H1 (cell line): ENCODE results near the gene RHBDD1. TPM values are rescaled to one million over a fixed set of nuclear protein-coding genes. Genes with fewer than 3 reads are reported as not detected.

Source experiments
- CTCF ChIA-PET: fragments of 300-600 bp; sonication (Branson Sonifier 250); formaldehyde crosslinking; loops from one replicate; lab custom pipeline; 2021; ENCODE audit not compliant: partially characterized antibody; lab: Charles Lee
- POLR2A ChIA-PET: fragments of 300-600 bp; sonication (Branson Sonifier 250); formaldehyde crosslinking; loops from one replicate; lab custom pipeline; 2021; ENCODE audit warnings: inconsistent platforms; ENCODE audit not compliant: partially characterized antibody; lab: Charles Lee
- DNase-seq, 2 experiments: peaks; one replicate each; pipeline versions ENCODE4 v3.0.0 to v3.0.0-alpha.2; 2010 to 2022; ENCODE audit warnings: low spot score in 2 of 2, low read depth in 1 of 2, mixed read lengths in 1 of 2
- FAIRE-seq: peaks from 2 replicates; lab custom pipeline; 2011; peaks lifted over from hg19 to GRCh38; lab: Jason Lieb, UNC
- H2AFZ ChIP-seq: 2 replicates; pipeline ENCODE4 v1.8.1; 2012; ENCODE audit warnings: low read length, inconsistent platforms
- H2AK5ac ChIP-seq: 2 replicates; pipeline ENCODE4 v1.6.1; 2013; ENCODE audit warnings: low read depth, low read length
- H2BK120ac ChIP-seq: replicated peaks from 2 replicates; pipeline ENCODE3; 2013; ENCODE audit warnings: low read depth, low read length, inconsistent platforms
- H2BK12ac ChIP-seq: 2 replicates; pipeline ENCODE4 v1.6.1; 2013; ENCODE audit warnings: low read depth, low read length
- H2BK15ac ChIP-seq: 2 replicates; pipeline ENCODE4 v1.6.1; 2013; ENCODE audit warnings: low read length
- H2BK20ac ChIP-seq: 2 replicates; pipeline ENCODE4 v1.6.1; 2013; ENCODE audit warnings: low read length
- H2BK5ac ChIP-seq: 2 replicates; pipeline ENCODE4 v1.6.1; 2013; ENCODE audit warnings: low read depth, low read length
- H3K14ac ChIP-seq: 2 replicates; pipeline ENCODE4 v1.6.1; 2013; ENCODE audit warnings: inconsistent platforms; ENCODE audit not compliant: insufficient read length
- H3K18ac ChIP-seq: 2 replicates; pipeline ENCODE4 v1.6.1; 2013; ENCODE audit warnings: low read length; ENCODE audit errors: extremely low read depth
- H3K23ac ChIP-seq: 2 replicates; pipeline ENCODE4 v1.6.1; 2013; ENCODE audit warnings: inconsistent platforms; ENCODE audit not compliant: insufficient read length
- H3K23me2 ChIP-seq: 2 replicates; pipeline ENCODE4 v1.6.1; 2013; ENCODE audit warnings: low read depth, low read length
- H3K27ac ChIP-seq: 2 replicates; pipeline ENCODE4 v1.6.1; 2011; ENCODE audit warnings: low read depth, low read length, inconsistent platforms
- H3K27me3 ChIP-seq, 4 experiments: replicated peaks in 1 of 4; 1 replicate in 1 of 4; 2 replicates in 3 of 4; pipeline versions ENCODE4 v1.6.1 to v1.8.1; 2011 to 2013; ENCODE audit warnings: low read length in 3 of 4, mild to moderate bottlenecking in 3 of 4, inconsistent platforms in 2 of 4, mixed read lengths in 2 of 4, moderate library complexity in 1 of 4; ENCODE audit not compliant: control insufficient read depth in 3 of 4, insufficient read depth in 3 of 4; ENCODE audit errors: extremely low read depth in 1 of 4
- H3K36me3 ChIP-seq, 4 experiments: 2 replicates each; pipeline versions ENCODE4 v1.6.1 to v1.8.1; 2011 to 2013; ENCODE audit warnings: mild to moderate bottlenecking in 4 of 4, low read length in 3 of 4, moderate library complexity in 2 of 4, control low read depth in 1 of 4, inconsistent platforms in 1 of 4; ENCODE audit not compliant: insufficient read depth in 4 of 4, control insufficient read depth in 2 of 4
- H3K4ac ChIP-seq: replicated peaks from 2 replicates; pipeline ENCODE3; 2013; ENCODE audit warnings: low read length, low read depth, mixed read lengths, inconsistent platforms; ENCODE audit not compliant: insufficient read length
- H3K4me1 ChIP-seq, 4 experiments: replicated peaks in 1 of 4; 1 replicate in 1 of 4; 2 replicates in 3 of 4; pipeline versions ENCODE4 v1.6.1 to v1.8.1; 2011 to 2013; ENCODE audit warnings: low read length in 3 of 4, inconsistent platforms in 2 of 4, mixed read lengths in 1 of 4; ENCODE audit not compliant: insufficient read depth in 4 of 4, control insufficient read depth in 3 of 4
- H3K4me2 ChIP-seq, 2 experiments: 2 replicates each; pipeline versions ENCODE4 v1.6.1 to v1.8.1; 2011 to 2013; ENCODE audit warnings: low read depth in 2 of 2, low read length in 2 of 2, control low read depth in 1 of 2, inconsistent platforms in 1 of 2, mild to moderate bottlenecking in 1 of 2; ENCODE audit not compliant: insufficient read depth in 1 of 2
- H3K4me3 ChIP-seq, 4 experiments: fragments of 200-600, 300-600 bp in 1 of 4; sonication (generic), shearing (Covaris generic), sonication (Bioruptor Twin) in 1 of 4; 2 replicates each; pipeline versions ENCODE4 v1.5.1 to v1.8.1; 2011 to 2016; ENCODE audit warnings: low read length in 4 of 4, low read depth in 3 of 4, control low read depth in 2 of 4, inconsistent platforms in 2 of 4, mild to moderate bottlenecking in 2 of 4, mixed read lengths in 1 of 4, moderate library complexity in 1 of 4; ENCODE audit not compliant: insufficient read depth in 2 of 4; ENCODE audit errors: extremely low read depth in 1 of 4
- H3K56ac ChIP-seq: replicated peaks from 2 replicates; pipeline ENCODE3; 2013; ENCODE audit warnings: low read depth, mild to moderate bottlenecking, mixed read lengths, low read length, inconsistent platforms; ENCODE audit not compliant: insufficient read length
- H3K79me1 ChIP-seq: 2 replicates; pipeline ENCODE4 v1.6.1; 2013; ENCODE audit warnings: low read depth, low read length, control low read depth
- H3K79me2 ChIP-seq, 2 experiments: 2 replicates each; pipeline versions ENCODE4 v1.6.1 to v1.8.1; 2012 to 2013; ENCODE audit warnings: low read length in 2 of 2, mild to moderate bottlenecking in 2 of 2, inconsistent platforms in 1 of 2; ENCODE audit not compliant: insufficient read depth in 2 of 2, control insufficient read depth in 1 of 2
- H3K9ac ChIP-seq, 4 experiments: replicated peaks in 1 of 4; 1 replicate in 1 of 4; 2 replicates in 3 of 4; pipeline versions ENCODE4 v1.6.1 to v1.8.1; 2011 to 2013; ENCODE audit warnings: low read depth in 3 of 4, low read length in 3 of 4, control low read depth in 2 of 4, mild to moderate bottlenecking in 2 of 4, moderate library complexity in 2 of 4, inconsistent platforms in 1 of 4; ENCODE audit errors: extremely low read depth in 1 of 4
- H3K9me3 ChIP-seq, 2 experiments: 2 replicates each; pipeline versions ENCODE4 v1.6.1 to v1.8.1; 2012 to 2013; ENCODE audit warnings: mild to moderate bottlenecking in 2 of 2, moderate library complexity in 2 of 2, control low read depth in 1 of 2, inconsistent platforms in 1 of 2, low read depth in 1 of 2, low read length in 1 of 2, mixed read lengths in 1 of 2; ENCODE audit not compliant: insufficient read depth in 2 of 2
- H4K20me1 ChIP-seq, 2 experiments: replicated peaks in 1 of 2; 2 replicates each; pipeline versions ENCODE3 to v1.8.1; 2011 to 2013; ENCODE audit warnings: inconsistent platforms in 2 of 2, low read length in 2 of 2, mild to moderate bottlenecking in 1 of 2; ENCODE audit not compliant: insufficient read depth in 2 of 2, control insufficient read depth in 1 of 2
- H4K5ac ChIP-seq: 2 replicates; pipeline ENCODE4 v1.6.1; 2013; ENCODE audit warnings: low read length, low read depth, mixed read lengths, inconsistent platforms; ENCODE audit not compliant: insufficient read length
- H4K8ac ChIP-seq: 2 replicates; pipeline ENCODE4 v1.8.0; 2013; ENCODE audit warnings: mild to moderate bottlenecking, moderate library complexity, low read length, inconsistent platforms; ENCODE audit not compliant: insufficient read depth; ENCODE audit errors: extremely low read depth
- H4K91ac ChIP-seq: replicated peaks from 2 replicates; pipeline ENCODE3; 2013; ENCODE audit warnings: low read length, mixed read lengths, inconsistent platforms; ENCODE audit not compliant: insufficient read length
- BACH1 ChIP-seq: IDR thresholded peaks from 2 replicates; pipeline ENCODE4 v1.6.1; 2012; ENCODE audit warnings: low read length, improper control_type of control experiment
- CHD1 ChIP-seq: IDR thresholded peaks from 2 replicates; pipeline ENCODE4 v1.6.1; 2012; ENCODE audit warnings: low read depth, low read length, improper control_type of control experiment
- CTBP2 ChIP-seq: IDR thresholded peaks from 2 replicates; pipeline ENCODE4 v1.7.0; 2011; ENCODE audit warnings: borderline replicate concordance, mild to moderate bottlenecking, moderate library complexity, mixed read lengths, low read length; ENCODE audit not compliant: insufficient read depth, insufficient read length
- E2F6 ChIP-seq: IDR thresholded peaks from 2 replicates; pipeline ENCODE4 v1.6.1; 2012; ENCODE audit warnings: inconsistent platforms
- EGR1 ChIP-seq: IDR thresholded peaks from 2 replicates; pipeline ENCODE4 v1.6.1; 2011; ENCODE audit warnings: low read depth, low read length, borderline replicate concordance
- HDAC6 ChIP-seq: IDR thresholded peaks from one replicate; pipeline ENCODE4 v1.7.1; 2012; ENCODE audit warnings: low read depth, mild to moderate bottlenecking, inconsistent platforms, low read length, moderate library complexity
- KDM1A ChIP-seq: fragments of 200-600, 300-600 bp; sonication (generic); IDR thresholded peaks from 2 replicates; pipeline ENCODE4 v1.7.1; 2016; ENCODE audit warnings: mild to moderate bottlenecking, low read length, borderline replicate concordance
- POLR2AphosphoS5 ChIP-seq: IDR thresholded peaks from 2 replicates; pipeline ENCODE4 v1.6.1; 2011; ENCODE audit warnings: low read depth, low read length
- POU5F1 ChIP-seq: IDR thresholded peaks from 2 replicates; pipeline ENCODE4 v1.6.1; 2011; ENCODE audit warnings: low read depth, mild to moderate bottlenecking, low read length, moderate library complexity
- RNF2 ChIP-seq: fragments of 200-900, 300-1000 bp; sonication (generic); IDR thresholded peaks from 2 replicates; pipeline ENCODE4 v1.7.1; 2016; ENCODE audit warnings: borderline replicate concordance, low read depth, mild to moderate bottlenecking, antibody characterized with exemption, low read length; ENCODE audit not compliant: poor library complexity, severe bottlenecking; ENCODE audit errors: missing control alignments
- SAP30 ChIP-seq: fragments of 300-600 bp; sonication (generic); IDR thresholded peaks from 2 replicates; pipeline ENCODE4 v1.7.1; 2012; ENCODE audit warnings: low read length, moderate library complexity, mild to moderate bottlenecking, inconsistent platforms; ENCODE audit not compliant: insufficient read depth, insufficient replicate concordance
- SUZ12 ChIP-seq: fragments of 200-600 bp; sonication (generic); IDR thresholded peaks from 2 replicates; pipeline ENCODE4 v1.6.1; 2012; ENCODE audit warnings: mild to moderate bottlenecking, inconsistent platforms, low read length, moderate library complexity, mixed read lengths
- TEAD4 ChIP-seq: IDR thresholded peaks from 2 replicates; pipeline ENCODE4 v1.6.1; 2012; ENCODE audit warnings: low read depth, low read length, inconsistent platforms, mixed read lengths
- YY1 ChIP-seq: IDR thresholded peaks from 2 replicates; pipeline ENCODE4 v1.6.1; 2011; ENCODE audit warnings: low read depth, mild to moderate bottlenecking, low read length
- WGBS, 2 experiments: shearing (Covaris generic) in 1 of 2; methylation state at CpG; one replicate each; pipeline versions ENCODE4 v1.1.6 to v1.1.7; 2013 to 2015; ENCODE audit warnings: low lambda C conversion rate in 2 of 2, mixed read lengths in 2 of 2, inconsistent platforms in 1 of 2, low coverage in 1 of 2, missing lambda C conversion rate in 1 of 2; ENCODE audit not compliant: insufficient replicate concordance in 2 of 2, insufficient coverage in 1 of 2, insufficient read length in 1 of 2; ENCODE audit errors: extremely low coverage in 1 of 2, missing lambda C conversion rate in 1 of 2; 5-methylcytosine and 5-hydroxymethylcytosine counted together
- polyA plus RNA-seq, 7 experiments: library from polyadenylated mRNA; depleted of rRNA in 3 of 7; stranded (reverse) in 5 of 7; unstranded in 2 of 7; fragments of >200 nt in 5 of 7; fragments of 200-250 nt in 2 of 7; gene quantifications; 1 replicate in 5 of 7; 2 replicates in 1 of 7; 4 replicates in 1 of 7; pipeline versions ENCODE4 v1.2.1 to v1.2.3, GENCODE V29; 2011 to 2013; ENCODE audit warnings: missing spikeins in 2 of 7, mixed read lengths in 2 of 7
- total RNA-seq: library from RNA; stranded (reverse); fragmentation: NEBNext Ultra II Directional; extraction: Animal tissue kit (Norgen Biotek cat#: 25700); gene quantifications from 2 replicates; pipeline ENCODE4 v1.2.1, GENCODE V29; 2021

RHBDD1 gene
- total and polyA plus RNA-seq, 2 of the 8 experiments (the other 6 are each of a cell fraction or from before 2014, with no cell fraction given): 10.5 to 23.1 TPM

DNA sequence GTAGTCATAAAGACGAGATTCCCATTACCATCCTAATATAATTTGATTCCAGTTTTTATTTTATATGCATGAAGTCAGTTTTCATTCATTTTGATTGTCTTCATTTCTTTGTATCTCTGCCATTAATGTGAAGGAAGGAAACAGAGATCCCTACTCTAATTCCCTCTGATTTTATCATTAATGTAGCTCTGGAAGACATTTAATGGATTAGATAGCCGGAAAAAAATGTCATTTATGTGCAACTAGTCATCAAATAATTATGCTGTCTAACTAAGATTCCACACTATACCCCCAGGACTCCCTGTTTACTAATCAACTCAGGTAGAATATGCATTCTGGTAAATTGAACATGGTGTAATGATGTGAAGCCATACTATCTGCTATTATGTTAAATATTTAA is 19.9 kb downstream of the RHBDD1 start:
- no peak for DNase-seq
- H3K4me2 ChIP-seq: no peak overlapping the region
- no peak overlapping the region for H2BK20ac ChIP-seq
- H3K79me2 ChIP-seq: no peaks in the 10 kb centered on the region
- H3K9me3 ChIP-seq: no peaks in the 10 kb centered on the region
- no peak overlapping the region for H4K8ac ChIP-seq
- H4K5ac ChIP-seq: no peak overlapping the region
- no peak overlapping the region for H2AFZ ChIP-seq
- no peaks in the 10 kb centered on the region; the same call in 1 of the 2 replicates for H3K23me2 ChIP-seq
- H2BK5ac ChIP-seq: no peak overlapping the region
- 0 out of 7 replicates have a peak, but pooled peaks cover 0 to 5% (median 0%) of the 10 kb centered on the region in 4 experiments for H3K4me1 ChIP-seq
- CTCF ChIA-PET: no interaction called here
- no peak overlapping the region for H2BK15ac ChIP-seq
- H4K91ac ChIP-seq: no peak overlapping the region
- no peak overlapping the region for H3K18ac ChIP-seq
- no peak overlapping the region for H3K9ac ChIP-seq
- no peak overlapping the region for H3K23ac ChIP-seq
- no peaks in the 10 kb centered on the region for H3K36me3 ChIP-seq
- POLR2A ChIA-PET: no interaction called here
- no peak overlapping the region for H2AK5ac ChIP-seq
- no peaks in the 10 kb centered on the region for H3K27me3 ChIP-seq
- H2BK12ac ChIP-seq: no peak overlapping the region
- H3K14ac ChIP-seq: no peak overlapping the region
- H3K56ac ChIP-seq: no peak overlapping the region
- no peak for FAIRE-seq
- H4K20me1 ChIP-seq: no peaks in the 10 kb centered on the region
- H3K4me3 ChIP-seq: no peak overlapping the region
- H3K4ac ChIP-seq: no peak overlapping the region
- H3K27ac ChIP-seq: no peak overlapping the region
- H2BK120ac ChIP-seq: no peak overlapping the region
- WGBS, 2 experiments: 86% methylated on average over 2 of the region's 2 CpGs; no CpG with 5 or more reads in 1 of the 2 experiments
- no peaks in the 10 kb centered on the region; the same call in 1 of the 2 replicates for H3K79me1 ChIP-seq
- TF ChIP-seq TEAD4: no peak
- TF ChIP-seq CTBP2: no peak
- TF ChIP-seq RNF2: no peak
- TF ChIP-seq SUZ12: no peak
- TF ChIP-seq KDM1A: no peak
- TF ChIP-seq EGR1: no peak
- TF ChIP-seq POLR2AphosphoS5: no peak
- TF ChIP-seq POU5F1: no peak
- no peak for TF ChIP-seq YY1
- TF ChIP-seq CHD1: no peak
- TF ChIP-seq E2F6: no peak
- TF ChIP-seq SAP30: no peak
- no peak for TF ChIP-seq HDAC6
- TF ChIP-seq BACH1: no peak
